Measurements from ENCODE around the gene PREB. TPM values are rescaled to one million over a fixed set of nuclear protein-coding genes. Genes with fewer than 3 reads are reported as not detected.
A peak's percentile ranks its signal among the peaks of the same experiment; 100 is the strongest.

Gene PREB
- total and polyA plus RNA-seq, 2 of the 13 experiments (the other 11 are each of a cell fraction or from before 2014, with no cell fraction given): 112 to 192 TPM

- peak; percentile 23; the same call in 1 of the 2 replicates for TF ChIP-seq ZBTB39 (CRISPR knock-in tag; IDR thresholded peaks at IDR 0.05)
- TF ChIP-seq EED (CRISPR knock-in tag; IDR thresholded peaks at IDR 0.05): no peak
- TF ChIP-seq SALL2 (CRISPR knock-in tag; IDR thresholded peaks at IDR 0.05): peak; percentile 29; the same call in 1 of the 2 replicates
- no peak for TF ChIP-seq SIX1 (CRISPR knock-in tag; IDR thresholded peaks at IDR 0.05; ENCODE audit: borderline replicate concordance)
- TF ChIP-seq MYNN (CRISPR knock-in tag; IDR thresholded peaks at IDR 0.05; ENCODE audit: low read depth): peak; percentile 52; the same call in 1 of the 2 replicates
- TF ChIP-seq SP2 (CRISPR knock-in tag; IDR thresholded peaks at IDR 0.05): no peak
- TF ChIP-seq MTF2 (CRISPR knock-in tag; IDR thresholded peaks at IDR 0.05; ENCODE audit: borderline replicate concordance): no peak; the same call in 1 of the 2 replicates
- 0 out of 2 replicates have a peak, but pooled peaks have one; percentile 30 for TF ChIP-seq CBFB (CRISPR knock-in tag; IDR thresholded peaks at IDR 0.05)
- TF ChIP-seq BCL6 (CRISPR knock-in tag; IDR thresholded peaks at IDR 0.05): no peak
- TF ChIP-seq ESRRA (CRISPR knock-in tag; IDR thresholded peaks at IDR 0.05; ENCODE audit: low read depth): no peak
- TF ChIP-seq DMTF1 (CRISPR knock-in tag; IDR thresholded peaks at IDR 0.05): 0 out of 2 replicates have a peak, but pooled peaks have one; percentile 27
- TF ChIP-seq ZNF431 (CRISPR knock-in tag; IDR thresholded peaks at IDR 0.05; ENCODE audit: borderline replicate concordance, low read depth): no peak
- TF ChIP-seq ZNF160 (CRISPR knock-in tag; IDR thresholded peaks at IDR 0.05): no peak
- TF ChIP-seq STAT5B (CRISPR knock-in tag; IDR thresholded peaks at IDR 0.05): 0 out of 2 replicates have a peak, but pooled peaks have one; percentile 4
- TF ChIP-seq SAP130 (CRISPR knock-in tag; IDR thresholded peaks at IDR 0.05; ENCODE audit: low read depth): peak; percentile 72
- peak; percentile 87 for TF ChIP-seq SAFB2 (CRISPR knock-in tag; IDR thresholded peaks at IDR 0.05; ENCODE audit: borderline replicate concordance, low read depth)
- TF ChIP-seq TOPORS (CRISPR knock-in tag; IDR thresholded peaks at IDR 0.05): peak; percentile 13; the same call in 1 of the 2 replicates
- peak; percentile 9; the same call in 1 of the 2 replicates for TF ChIP-seq TFDP2 (CRISPR knock-in tag; IDR thresholded peaks at IDR 0.05)
- no peak; the same call in none of the 2 replicates for TF ChIP-seq ZBTB20 (CRISPR knock-in tag; IDR thresholded peaks at IDR 0.05; ENCODE audit: borderline replicate concordance, low read depth)
- TF ChIP-seq SIN3B (IDR thresholded peaks at IDR 0.05; ENCODE audit: low read length): 0 out of 2 replicates have a peak, but pooled peaks have one; percentile 26
- peak; percentile 93 for TF ChIP-seq ZNF501 (CRISPR knock-in tag; IDR thresholded peaks at IDR 0.05)
- TF ChIP-seq RORA (CRISPR knock-in tag; IDR thresholded peaks at IDR 0.05): no peak
- peak; percentile 49; the same call in 1 of the 2 replicates for TF ChIP-seq HCFC1 (IDR thresholded peaks at IDR 0.05; ENCODE audit: low read depth, low read length)
- TF ChIP-seq IRF1 (CRISPR knock-in tag; IDR thresholded peaks at IDR 0.05; ENCODE audit: low read depth): no peak
Observed at GRCh38 chr2:27133905-27134780, at the start of gene PREB (continued).

Measured in HepG2 (cell line).